ENCODE data around the gene YIPF4. TPM values are rescaled to one million over a fixed set of nuclear protein-coding genes. Genes with fewer than 3 reads are reported as not detected.

Gene YIPF4
- 15.1 TPM for total RNA-seq

GRCh38 chr2:32277674-32278477, at the start of gene YIPF4:
YIPF4 (plus strand) TSS chr2:32277904; CDS start chr2:32278156, 252 bp downstream.
- Histone ChIP-seq H3K4me1 (ENCODE audit: control insufficient read depth in 3 of 3, insufficient read depth in 3 of 3, low read length in 3 of 3) (peaks cover 0 to 4% (median 0%) of the 10 kb centered on the region in 3 donors), H3K27me3 (ENCODE audit: control insufficient read depth in 3 of 3, insufficient read depth in 3 of 3, low read length in 3 of 3) (no peaks in the 10 kb centered on the region), H3K27ac (ENCODE audit: low read depth, low read length) (peak within 1 kb of the TSS; percentile 85), H3K9me3 (ENCODE audit: control insufficient read depth in 3 of 3, low read length in 3 of 3) (no peaks in the 10 kb centered on the region), H3K4me3 (ENCODE audit: low read length in 3 of 3) (peak within 1 kb of the TSS; percentile 96 to 99 (median 99)), H3K36me3 (ENCODE audit: control insufficient read depth in 3 of 3, insufficient read depth in 3 of 3, low read length in 3 of 3) (peaks cover 4 to 8% (median 4%) of the 10 kb centered on the region in 3 donors), H3K9ac (ENCODE audit: low read depth in 1 of 3, low read length in 3 of 3) (peak within 1 kb of the TSS; percentile 97 to 99 (median 99))

DNA sequence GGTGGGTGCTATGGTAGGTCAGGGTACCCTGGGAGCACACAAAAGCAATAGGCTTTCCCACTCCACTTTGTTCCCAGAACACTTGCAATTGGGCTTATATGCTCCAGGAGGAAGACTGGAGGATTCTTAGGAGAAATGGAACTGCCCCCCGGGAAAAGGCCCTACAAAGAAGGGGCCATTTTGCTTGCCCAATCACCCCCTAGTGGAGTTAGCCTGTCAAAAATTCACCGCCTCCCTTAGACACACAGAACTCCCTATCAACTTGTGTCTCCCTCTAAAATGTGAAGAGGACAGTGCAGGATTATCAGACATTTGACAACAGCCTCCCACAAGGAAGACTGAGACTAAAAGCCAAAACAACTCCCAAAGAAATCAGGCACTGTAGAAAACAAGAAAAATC, 49.5 kb upstream of the YIPF4 start:
- Histone ChIP-seq H3K27me3 (ENCODE audit: control insufficient read depth in 3 of 3, insufficient read depth in 3 of 3, low read length in 3 of 3) (no peaks in the 10 kb centered on the region), H3K27ac (ENCODE audit: low read depth, low read length) (no peak overlapping the region), H3K9me3 (ENCODE audit: control insufficient read depth in 3 of 3, low read length in 3 of 3) (no peaks in the 10 kb centered on the region), H3K9ac (ENCODE audit: low read depth in 1 of 3, low read length in 3 of 3) (no peak overlapping the region), H3K4me3 (ENCODE audit: low read length in 3 of 3) (no peak overlapping the region), H3K36me3 (ENCODE audit: control insufficient read depth in 3 of 3, insufficient read depth in 3 of 3, low read length in 3 of 3) (peaks cover 0 to 15% (median 4%) of the 10 kb centered on the region in 3 donors), H3K4me1 (ENCODE audit: control insufficient read depth in 3 of 3, insufficient read depth in 3 of 3, low read length in 3 of 3) (no peaks in the 10 kb centered on the region)

DNA sequence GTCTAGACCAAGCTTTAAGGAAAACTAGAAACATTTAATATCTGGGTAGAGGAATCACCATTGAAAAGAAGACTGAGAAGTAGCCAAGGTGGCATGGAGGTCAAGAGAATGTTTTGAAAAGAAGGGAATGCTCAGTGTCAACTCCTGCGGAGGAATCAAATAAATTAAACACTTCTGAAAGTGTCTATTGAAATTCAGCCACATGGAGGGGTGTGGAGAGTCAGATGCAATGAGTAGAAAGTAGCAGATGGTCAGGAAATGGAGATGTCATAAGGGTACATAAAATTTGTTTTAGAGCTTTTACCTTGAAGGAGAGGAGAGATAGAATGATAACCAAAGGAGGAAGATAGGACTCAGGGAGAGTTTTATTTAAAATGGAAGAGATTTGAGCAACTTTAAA, 48.1 kb upstream of the YIPF4 start:
- no peaks in the 10 kb centered on the region for H3K4me1 ChIP-seq (ENCODE audit: control insufficient read depth in 3 of 3, insufficient read depth in 3 of 3, low read length in 3 of 3)
- H3K27me3 ChIP-seq (ENCODE audit: control insufficient read depth in 3 of 3, insufficient read depth in 3 of 3, low read length in 3 of 3) = no peaks in the 10 kb centered on the region
- no peak overlapping the region for H3K4me3 ChIP-seq (ENCODE audit: low read length in 3 of 3)
- H3K36me3 ChIP-seq (ENCODE audit: control insufficient read depth in 3 of 3, insufficient read depth in 3 of 3, low read length in 3 of 3) = peaks cover 3 to 11% (median 8%) of the 10 kb centered on the region in 3 donors
- no peaks in the 10 kb centered on the region for H3K9me3 ChIP-seq (ENCODE audit: control insufficient read depth in 3 of 3, low read length in 3 of 3)
- H3K9ac ChIP-seq (ENCODE audit: low read depth in 1 of 3, low read length in 3 of 3) = no peak overlapping the region
- no peak overlapping the region for H3K27ac ChIP-seq (ENCODE audit: low read depth, low read length)

DNA sequence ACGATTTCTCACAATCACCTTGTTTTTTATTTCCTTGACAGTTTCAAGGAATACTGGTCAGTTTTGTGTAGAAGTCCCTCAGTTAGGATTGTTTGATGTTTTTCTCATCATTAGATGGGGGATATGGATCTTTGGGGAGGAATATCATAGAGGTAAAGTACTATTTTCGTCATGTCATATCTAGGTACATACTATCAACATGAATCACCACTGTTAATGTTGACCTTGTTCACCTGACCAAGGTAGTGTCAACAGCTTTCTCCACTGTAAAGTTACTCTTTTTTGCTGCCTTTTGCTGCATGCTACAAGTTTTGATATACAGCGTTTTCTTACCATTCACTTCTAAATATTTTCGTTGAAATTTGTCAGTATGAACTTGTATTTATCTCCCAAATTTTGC, 45.7 kb upstream of the YIPF4 start:
- H3K4me1 ChIP-seq (ENCODE audit: control insufficient read depth in 3 of 3, insufficient read depth in 3 of 3, low read length in 3 of 3) = no peaks in the 10 kb centered on the region
- H3K27ac ChIP-seq (ENCODE audit: low read depth, low read length) = no peak overlapping the region
- peaks cover 3 to 10% (median 3%) of the 10 kb centered on the region in 3 donors for H3K36me3 ChIP-seq (ENCODE audit: control insufficient read depth in 3 of 3, insufficient read depth in 3 of 3, low read length in 3 of 3)
- H3K9ac ChIP-seq (ENCODE audit: low read depth in 1 of 3, low read length in 3 of 3) = no peak overlapping the region
- no peaks in the 10 kb centered on the region for H3K9me3 ChIP-seq (ENCODE audit: control insufficient read depth in 3 of 3, low read length in 3 of 3)
- H3K27me3 ChIP-seq (ENCODE audit: control insufficient read depth in 3 of 3, insufficient read depth in 3 of 3, low read length in 3 of 3) = no peaks in the 10 kb centered on the region
- no peak overlapping the region for H3K4me3 ChIP-seq (ENCODE audit: low read length in 3 of 3)

GRCh38 chr2:32235315-32235714, 42.4 kb upstream of the YIPF4 start:
- Histone ChIP-seq H3K27ac (ENCODE audit: low read depth, low read length) (no peak overlapping the region), H3K4me1 (ENCODE audit: control insufficient read depth in 3 of 3, insufficient read depth in 3 of 3, low read length in 3 of 3) (no peaks in the 10 kb centered on the region), H3K9me3 (ENCODE audit: control insufficient read depth in 3 of 3, low read length in 3 of 3) (no peaks in the 10 kb centered on the region), H3K9ac (ENCODE audit: low read depth in 1 of 3, low read length in 3 of 3) (no peak overlapping the region), H3K4me3 (ENCODE audit: low read length in 3 of 3) (no peak overlapping the region), H3K36me3 (ENCODE audit: control insufficient read depth in 3 of 3, insufficient read depth in 3 of 3, low read length in 3 of 3) (peaks cover 3 to 10% (median 3%) of the 10 kb centered on the region in 3 donors), H3K27me3 (ENCODE audit: control insufficient read depth in 3 of 3, insufficient read depth in 3 of 3, low read length in 3 of 3) (no peaks in the 10 kb centered on the region)

- Histone ChIP-seq H3K36me3 (ENCODE audit: control insufficient read depth in 3 of 3, insufficient read depth in 3 of 3, low read length in 3 of 3) (peaks cover 3 to 10% (median 3%) of the 10 kb centered on the region in 3 donors), H3K9ac (ENCODE audit: low read depth in 1 of 3, low read length in 3 of 3) (no peak overlapping the region), H3K4me3 (ENCODE audit: low read length in 3 of 3) (no peak overlapping the region), H3K4me1 (ENCODE audit: control insufficient read depth in 3 of 3, insufficient read depth in 3 of 3, low read length in 3 of 3) (no peaks in the 10 kb centered on the region), H3K9me3 (ENCODE audit: control insufficient read depth in 3 of 3, low read length in 3 of 3) (no peaks in the 10 kb centered on the region), H3K27ac (ENCODE audit: low read depth, low read length) (no peak overlapping the region), H3K27me3 (ENCODE audit: control insufficient read depth in 3 of 3, insufficient read depth in 3 of 3, low read length in 3 of 3) (no peaks in the 10 kb centered on the region)
Observed at GRCh38 chr2:32237488-32237887, 40.2 kb upstream of the YIPF4 start.

DNA sequence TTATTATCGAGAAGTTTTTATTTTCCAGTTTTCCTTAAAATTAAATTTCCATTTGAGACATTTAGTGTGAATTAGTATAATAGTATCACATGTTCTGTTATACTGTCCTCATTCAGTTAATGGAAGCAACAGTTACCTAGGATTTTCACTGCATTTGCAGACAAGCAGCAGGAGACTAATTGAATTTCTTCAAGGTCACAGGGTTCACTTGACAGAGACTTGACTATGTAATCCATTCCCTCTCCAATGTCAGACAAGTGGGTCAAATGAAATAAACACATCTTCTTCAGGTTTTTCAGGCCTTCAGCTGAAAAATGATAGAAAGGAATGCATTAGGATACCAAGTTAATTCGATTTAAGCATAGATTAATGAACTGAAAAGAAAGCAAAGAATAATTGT, 39.7 kb upstream of the YIPF4 start:
- no peaks in the 10 kb centered on the region for H3K27me3 ChIP-seq (ENCODE audit: control insufficient read depth in 3 of 3, insufficient read depth in 3 of 3, low read length in 3 of 3)
- no peaks in the 10 kb centered on the region for H3K4me1 ChIP-seq (ENCODE audit: control insufficient read depth in 3 of 3, insufficient read depth in 3 of 3, low read length in 3 of 3)
- peaks cover 3 to 10% (median 3%) of the 10 kb centered on the region in 3 donors for H3K36me3 ChIP-seq (ENCODE audit: control insufficient read depth in 3 of 3, insufficient read depth in 3 of 3, low read length in 3 of 3)
- no peak overlapping the region for H3K4me3 ChIP-seq (ENCODE audit: low read length in 3 of 3)
- no peak overlapping the region for H3K9ac ChIP-seq (ENCODE audit: low read depth in 1 of 3, low read length in 3 of 3)
- no peaks in the 10 kb centered on the region for H3K9me3 ChIP-seq (ENCODE audit: control insufficient read depth in 3 of 3, low read length in 3 of 3)
- no peak overlapping the region for H3K27ac ChIP-seq (ENCODE audit: low read depth, low read length)

DNA sequence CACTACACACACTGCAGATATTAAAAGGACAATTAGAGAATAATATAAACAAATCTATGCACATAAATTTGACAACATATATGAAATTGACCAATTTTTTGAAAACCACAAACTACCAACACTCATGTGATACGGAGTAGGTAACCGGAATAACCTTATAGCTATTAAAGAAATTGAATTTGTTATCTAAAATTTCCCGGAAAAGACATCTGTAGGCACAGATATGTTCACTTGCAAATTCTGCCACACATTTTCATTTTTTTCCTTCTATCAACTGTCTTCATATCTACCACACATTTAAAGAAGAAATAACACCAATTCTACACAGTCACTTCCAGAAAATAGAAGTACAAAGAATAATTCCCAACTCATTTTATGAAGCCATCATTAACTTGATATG, 35.4 kb upstream of the YIPF4 start:
- Histone ChIP-seq H3K27ac (ENCODE audit: low read depth, low read length) (no peak overlapping the region), H3K36me3 (ENCODE audit: control insufficient read depth in 3 of 3, insufficient read depth in 3 of 3, low read length in 3 of 3) (no peaks in the 10 kb centered on the region), H3K9ac (ENCODE audit: low read depth in 1 of 3, low read length in 3 of 3) (no peak overlapping the region), H3K9me3 (ENCODE audit: control insufficient read depth in 3 of 3, low read length in 3 of 3) (no peaks in the 10 kb centered on the region), H3K27me3 (ENCODE audit: control insufficient read depth in 3 of 3, insufficient read depth in 3 of 3, low read length in 3 of 3) (no peaks in the 10 kb centered on the region), H3K4me1 (ENCODE audit: control insufficient read depth in 3 of 3, insufficient read depth in 3 of 3, low read length in 3 of 3) (no peaks in the 10 kb centered on the region), H3K4me3 (ENCODE audit: low read length in 3 of 3) (no peak overlapping the region)

DNA sequence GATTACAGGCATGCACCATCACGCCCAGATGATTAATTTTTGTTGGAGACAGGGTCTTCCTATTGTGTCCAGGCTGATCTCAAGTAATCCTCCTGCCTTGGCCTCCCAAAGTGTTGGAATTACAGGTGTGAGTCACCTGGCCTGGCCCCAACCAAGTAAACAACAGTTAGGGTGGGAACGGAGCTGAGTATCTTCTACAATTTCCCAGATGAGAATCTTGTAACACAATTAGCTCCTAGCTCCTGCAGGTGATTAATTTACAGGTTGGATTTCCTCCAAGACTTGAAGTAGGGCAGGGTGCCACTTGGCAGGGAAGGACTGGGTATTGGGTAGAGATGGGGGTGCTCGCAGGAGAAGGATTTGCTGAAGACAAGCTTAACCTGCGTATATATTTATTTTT, 30.8 kb upstream of the YIPF4 start:
- no peaks in the 10 kb centered on the region for H3K9me3 ChIP-seq (ENCODE audit: control insufficient read depth in 3 of 3, low read length in 3 of 3)
- H3K27me3 ChIP-seq (ENCODE audit: control insufficient read depth in 3 of 3, insufficient read depth in 3 of 3, low read length in 3 of 3) = no peaks in the 10 kb centered on the region
- H3K4me1 ChIP-seq (ENCODE audit: control insufficient read depth in 3 of 3, insufficient read depth in 3 of 3, low read length in 3 of 3) = no peaks in the 10 kb centered on the region
- no peak overlapping the region for H3K4me3 ChIP-seq (ENCODE audit: low read length in 3 of 3)
- no peak overlapping the region for H3K9ac ChIP-seq (ENCODE audit: low read depth in 1 of 3, low read length in 3 of 3)
- H3K36me3 ChIP-seq (ENCODE audit: control insufficient read depth in 3 of 3, insufficient read depth in 3 of 3, low read length in 3 of 3) = no peaks in the 10 kb centered on the region
- H3K27ac ChIP-seq (ENCODE audit: low read depth, low read length) = no peak overlapping the region

DNA sequence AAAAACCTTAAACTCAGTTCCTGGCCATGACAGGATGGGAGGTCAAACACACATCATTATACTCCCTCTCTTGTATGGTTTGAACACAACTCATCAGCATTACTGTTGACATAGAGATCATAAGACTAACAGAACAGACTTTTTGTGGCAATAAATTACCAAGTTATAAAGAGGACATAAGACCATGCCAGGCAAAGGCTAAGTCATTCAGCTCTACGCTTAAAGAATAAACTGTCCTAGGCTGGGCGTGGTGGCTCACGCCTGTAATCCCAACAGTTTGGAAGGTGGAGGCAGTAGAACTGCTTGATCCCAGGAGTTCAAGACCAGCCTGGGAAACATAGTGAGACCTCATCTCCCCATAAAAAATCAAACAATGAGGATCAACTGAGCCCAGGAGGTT, 29.4 kb upstream of the YIPF4 start:
- Histone ChIP-seq H3K4me3 (ENCODE audit: low read length in 3 of 3) (no peak overlapping the region), H3K27me3 (ENCODE audit: control insufficient read depth in 3 of 3, insufficient read depth in 3 of 3, low read length in 3 of 3) (no peaks in the 10 kb centered on the region), H3K4me1 (ENCODE audit: control insufficient read depth in 3 of 3, insufficient read depth in 3 of 3, low read length in 3 of 3) (no peaks in the 10 kb centered on the region), H3K9me3 (ENCODE audit: control insufficient read depth in 3 of 3, low read length in 3 of 3) (no peaks in the 10 kb centered on the region), H3K27ac (ENCODE audit: low read depth, low read length) (no peak overlapping the region), H3K36me3 (ENCODE audit: control insufficient read depth in 3 of 3, insufficient read depth in 3 of 3, low read length in 3 of 3) (no peaks in the 10 kb centered on the region), H3K9ac (ENCODE audit: low read depth in 1 of 3, low read length in 3 of 3) (no peak overlapping the region)

Measured in skeletal muscle tissue (tissue), 4 donors.